K562 (cell line): ENCODE results near the gene LAG3. TPM values are rescaled to one million over a fixed set of nuclear protein-coding genes. Genes with fewer than 3 reads are reported as not detected.

Experiments
- BHLHE40 ChIP-seq: IDR thresholded peaks from 2 replicates; pipeline ENCODE4 v1.6.1; 2011; ENCODE audit warnings: low read length, improper control_type of control experiment
- EHMT2 ChIP-seq: fragments of 450-650 bp; IDR thresholded peaks from 2 replicates; pipeline ENCODE4 v1.6.1; 2018; ENCODE audit warnings: antibody characterized with exemption
- L3MBTL2 ChIP-seq: fragments of 450-650 bp; IDR thresholded peaks from 2 replicates; pipeline ENCODE4 v1.6.1; 2016; ENCODE audit warnings: mild to moderate bottlenecking, moderate library complexity
- PYGO2 ChIP-seq: fragments of 450-650 bp; IDR thresholded peaks from 2 replicates; pipeline ENCODE4 v1.6.1; 2016; ENCODE audit warnings: mild to moderate bottlenecking, missing genetic modification characterization, moderate library complexity, missing compliant biosample characterization
- SMC3 ChIP-seq: conservative IDR thresholded peaks from 2 replicates; pipeline ENCODE4 v1.6.1; 2011; ENCODE audit warnings: low read depth, low read length, improper control_type of control experiment; ENCODE audit not compliant: insufficient read depth
- TAF7 ChIP-seq: fragments of 450-650 bp; IDR thresholded peaks from 2 replicates; pipeline ENCODE4 v1.6.1; 2016; ENCODE audit warnings: missing genetic modification characterization, missing compliant biosample characterization
- ZC3H11A ChIP-seq: IDR thresholded peaks from 2 replicates; pipeline ENCODE4 v1.6.1; 2012; ENCODE audit warnings: low read depth, low read length, improper control_type of control experiment
- ZC3H8 ChIP-seq: fragments of 450-650 bp; IDR thresholded peaks from 2 replicates; pipeline ENCODE4 v1.6.1; 2017
- ZNF133 ChIP-seq: fragments of 250-450 bp; sonication (Bioruptor Pico); IDR thresholded peaks from 2 replicates; pipeline ENCODE4 v1.4.0; 2020; ENCODE audit warnings: mild to moderate bottlenecking
- ZNF24 ChIP-seq: fragments of 450-650 bp; IDR thresholded peaks from 2 replicates; pipeline ENCODE4 v1.6.1; 2016
- ZNF696 ChIP-seq: fragments of 250-450 bp; sonication (Bioruptor Pico); conservative IDR thresholded peaks from 2 replicates; pipeline ENCODE4 v1.4.0; 2020; ENCODE audit warnings: mild to moderate bottlenecking, moderate library complexity
- polyA plus RNA-seq, 8 experiments: library from polyadenylated mRNA; depleted of rRNA in 4 of 8; stranded (reverse) in 5 of 8; unstranded in 3 of 8; fragments of >200 nt; fragmentation: Nextera tagmentation in 2 of 8; fragmentation: Illumina TruSeq in 1 of 8; extraction: Ambion mirVana in 2 of 8; extraction: Trizol in 1 of 8; gene quantifications; 2 replicates each; pipeline versions ENCODE4 v1.2.1 to v1.2.3, GENCODE V29; 2011 to 2014; ENCODE audit warnings: inconsistent platforms in 1 of 8, missing spikeins in 1 of 8
- total RNA-seq, 7 experiments: library from RNA; depleted of rRNA in 6 of 7; stranded (reverse); fragments of >200 nt in 6 of 7; fragmentation: Illumina TruSeq in 2 of 7; extraction: Trizol in 2 of 7; gene quantifications; 2 replicates each; pipeline versions ENCODE4 v1.2.1 to v1.2.3, GENCODE V29; 2011 to 2021; ENCODE audit warnings: low replicate concordance in 1 of 7
- TF ChIP-seq, protein P1 (sequence below): sonication (generic); formaldehyde crosslinking; IDR thresholded peaks from 2 replicates; pipeline ENCODE4 v1.8.0; 2022; ENCODE audit warnings: mild to moderate bottlenecking, missing genetic modification reagents
- TF ChIP-seq, protein P2 (sequence below): sonication (generic); formaldehyde crosslinking; IDR thresholded peaks from 2 replicates; pipeline ENCODE4 v1.8.1; 2023; ENCODE audit warnings: mild to moderate bottlenecking, missing genetic modification reagents
- TF ChIP-seq, protein P3 (sequence below), 2 experiments: fragments of 450-650 bp; IDR thresholded peaks; 2 replicates each; pipeline ENCODE4 v1.6.1; 2016; ENCODE audit warnings: mild to moderate bottlenecking in 2 of 2, borderline replicate concordance in 1 of 2, low read depth in 1 of 2, moderate library complexity in 1 of 2

LAG3 gene
- total and polyA plus RNA-seq, 9 of the 15 experiments (the other 6 are each of a cell fraction or from before 2014, with no cell fraction given): 0.07 to 0.66 (median 0.09) TPM; not detected in 1

DNA sequence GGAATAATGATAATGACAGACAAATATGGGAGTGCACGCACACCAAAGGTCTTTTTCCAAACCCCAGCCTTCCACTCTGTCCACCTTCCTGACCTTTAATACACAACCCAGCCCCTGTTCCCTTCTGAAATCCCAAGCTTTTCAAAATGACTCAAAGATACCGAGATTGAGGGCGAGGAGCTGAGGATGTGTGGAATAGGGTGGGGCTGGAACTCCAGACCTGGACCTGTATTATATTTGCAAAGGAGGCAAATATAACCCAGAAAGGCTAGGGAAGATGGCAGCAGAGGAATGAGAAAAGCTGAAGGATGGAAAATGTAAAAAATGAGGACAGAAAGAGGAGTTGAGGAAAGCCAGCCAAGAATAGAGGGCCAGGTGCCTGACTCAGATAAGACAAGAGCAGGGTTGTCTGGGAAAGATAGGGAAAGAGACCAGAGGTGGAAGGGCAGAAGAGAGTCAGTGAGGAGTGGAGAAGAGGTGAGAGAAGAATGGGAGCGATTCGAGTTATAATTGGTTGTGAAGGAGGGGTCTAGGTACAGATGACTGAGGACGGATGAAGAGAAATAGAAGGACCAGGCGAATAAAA, 7.2 kb upstream of the LAG3 start (continued):
- TF ChIP-seq, protein P1, sequence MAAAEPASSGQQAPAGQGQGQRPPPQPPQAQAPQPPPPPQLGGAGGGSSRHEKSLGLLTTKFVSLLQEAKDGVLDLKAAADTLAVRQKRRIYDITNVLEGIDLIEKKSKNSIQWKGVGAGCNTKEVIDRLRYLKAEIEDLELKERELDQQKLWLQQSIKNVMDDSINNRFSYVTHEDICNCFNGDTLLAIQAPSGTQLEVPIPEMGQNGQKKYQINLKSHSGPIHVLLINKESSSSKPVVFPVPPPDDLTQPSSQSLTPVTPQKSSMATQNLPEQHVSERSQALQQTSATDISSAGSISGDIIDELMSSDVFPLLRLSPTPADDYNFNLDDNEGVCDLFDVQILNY: no peak
- TF ChIP-seq L3MBTL2: peak; percentile 42; the same call in 1 of the 2 replicates
- TF ChIP-seq TAF7: no peak
- no peak for TF ChIP-seq ZC3H11A
- no peak for TF ChIP-seq ZNF133 (CRISPR knock-in tag)
- no peak for TF ChIP-seq ZC3H8
- TF ChIP-seq, protein P2, sequence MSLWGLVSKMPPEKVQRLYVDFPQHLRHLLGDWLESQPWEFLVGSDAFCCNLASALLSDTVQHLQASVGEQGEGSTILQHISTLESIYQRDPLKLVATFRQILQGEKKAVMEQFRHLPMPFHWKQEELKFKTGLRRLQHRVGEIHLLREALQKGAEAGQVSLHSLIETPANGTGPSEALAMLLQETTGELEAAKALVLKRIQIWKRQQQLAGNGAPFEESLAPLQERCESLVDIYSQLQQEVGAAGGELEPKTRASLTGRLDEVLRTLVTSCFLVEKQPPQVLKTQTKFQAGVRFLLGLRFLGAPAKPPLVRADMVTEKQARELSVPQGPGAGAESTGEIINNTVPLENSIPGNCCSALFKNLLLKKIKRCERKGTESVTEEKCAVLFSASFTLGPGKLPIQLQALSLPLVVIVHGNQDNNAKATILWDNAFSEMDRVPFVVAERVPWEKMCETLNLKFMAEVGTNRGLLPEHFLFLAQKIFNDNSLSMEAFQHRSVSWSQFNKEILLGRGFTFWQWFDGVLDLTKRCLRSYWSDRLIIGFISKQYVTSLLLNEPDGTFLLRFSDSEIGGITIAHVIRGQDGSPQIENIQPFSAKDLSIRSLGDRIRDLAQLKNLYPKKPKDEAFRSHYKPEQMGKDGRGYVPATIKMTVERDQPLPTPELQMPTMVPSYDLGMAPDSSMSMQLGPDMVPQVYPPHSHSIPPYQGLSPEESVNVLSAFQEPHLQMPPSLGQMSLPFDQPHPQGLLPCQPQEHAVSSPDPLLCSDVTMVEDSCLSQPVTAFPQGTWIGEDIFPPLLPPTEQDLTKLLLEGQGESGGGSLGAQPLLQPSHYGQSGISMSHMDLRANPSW: no peak
- TF ChIP-seq PYGO2 (tag): peak; percentile 34; the same call in 1 of the 2 replicates
- peak; percentile 96 for TF ChIP-seq EHMT2
- no peak for TF ChIP-seq ZNF24
- no peak for TF ChIP-seq ZNF696 (CRISPR knock-in tag)
- TF ChIP-seq, protein P3, sequence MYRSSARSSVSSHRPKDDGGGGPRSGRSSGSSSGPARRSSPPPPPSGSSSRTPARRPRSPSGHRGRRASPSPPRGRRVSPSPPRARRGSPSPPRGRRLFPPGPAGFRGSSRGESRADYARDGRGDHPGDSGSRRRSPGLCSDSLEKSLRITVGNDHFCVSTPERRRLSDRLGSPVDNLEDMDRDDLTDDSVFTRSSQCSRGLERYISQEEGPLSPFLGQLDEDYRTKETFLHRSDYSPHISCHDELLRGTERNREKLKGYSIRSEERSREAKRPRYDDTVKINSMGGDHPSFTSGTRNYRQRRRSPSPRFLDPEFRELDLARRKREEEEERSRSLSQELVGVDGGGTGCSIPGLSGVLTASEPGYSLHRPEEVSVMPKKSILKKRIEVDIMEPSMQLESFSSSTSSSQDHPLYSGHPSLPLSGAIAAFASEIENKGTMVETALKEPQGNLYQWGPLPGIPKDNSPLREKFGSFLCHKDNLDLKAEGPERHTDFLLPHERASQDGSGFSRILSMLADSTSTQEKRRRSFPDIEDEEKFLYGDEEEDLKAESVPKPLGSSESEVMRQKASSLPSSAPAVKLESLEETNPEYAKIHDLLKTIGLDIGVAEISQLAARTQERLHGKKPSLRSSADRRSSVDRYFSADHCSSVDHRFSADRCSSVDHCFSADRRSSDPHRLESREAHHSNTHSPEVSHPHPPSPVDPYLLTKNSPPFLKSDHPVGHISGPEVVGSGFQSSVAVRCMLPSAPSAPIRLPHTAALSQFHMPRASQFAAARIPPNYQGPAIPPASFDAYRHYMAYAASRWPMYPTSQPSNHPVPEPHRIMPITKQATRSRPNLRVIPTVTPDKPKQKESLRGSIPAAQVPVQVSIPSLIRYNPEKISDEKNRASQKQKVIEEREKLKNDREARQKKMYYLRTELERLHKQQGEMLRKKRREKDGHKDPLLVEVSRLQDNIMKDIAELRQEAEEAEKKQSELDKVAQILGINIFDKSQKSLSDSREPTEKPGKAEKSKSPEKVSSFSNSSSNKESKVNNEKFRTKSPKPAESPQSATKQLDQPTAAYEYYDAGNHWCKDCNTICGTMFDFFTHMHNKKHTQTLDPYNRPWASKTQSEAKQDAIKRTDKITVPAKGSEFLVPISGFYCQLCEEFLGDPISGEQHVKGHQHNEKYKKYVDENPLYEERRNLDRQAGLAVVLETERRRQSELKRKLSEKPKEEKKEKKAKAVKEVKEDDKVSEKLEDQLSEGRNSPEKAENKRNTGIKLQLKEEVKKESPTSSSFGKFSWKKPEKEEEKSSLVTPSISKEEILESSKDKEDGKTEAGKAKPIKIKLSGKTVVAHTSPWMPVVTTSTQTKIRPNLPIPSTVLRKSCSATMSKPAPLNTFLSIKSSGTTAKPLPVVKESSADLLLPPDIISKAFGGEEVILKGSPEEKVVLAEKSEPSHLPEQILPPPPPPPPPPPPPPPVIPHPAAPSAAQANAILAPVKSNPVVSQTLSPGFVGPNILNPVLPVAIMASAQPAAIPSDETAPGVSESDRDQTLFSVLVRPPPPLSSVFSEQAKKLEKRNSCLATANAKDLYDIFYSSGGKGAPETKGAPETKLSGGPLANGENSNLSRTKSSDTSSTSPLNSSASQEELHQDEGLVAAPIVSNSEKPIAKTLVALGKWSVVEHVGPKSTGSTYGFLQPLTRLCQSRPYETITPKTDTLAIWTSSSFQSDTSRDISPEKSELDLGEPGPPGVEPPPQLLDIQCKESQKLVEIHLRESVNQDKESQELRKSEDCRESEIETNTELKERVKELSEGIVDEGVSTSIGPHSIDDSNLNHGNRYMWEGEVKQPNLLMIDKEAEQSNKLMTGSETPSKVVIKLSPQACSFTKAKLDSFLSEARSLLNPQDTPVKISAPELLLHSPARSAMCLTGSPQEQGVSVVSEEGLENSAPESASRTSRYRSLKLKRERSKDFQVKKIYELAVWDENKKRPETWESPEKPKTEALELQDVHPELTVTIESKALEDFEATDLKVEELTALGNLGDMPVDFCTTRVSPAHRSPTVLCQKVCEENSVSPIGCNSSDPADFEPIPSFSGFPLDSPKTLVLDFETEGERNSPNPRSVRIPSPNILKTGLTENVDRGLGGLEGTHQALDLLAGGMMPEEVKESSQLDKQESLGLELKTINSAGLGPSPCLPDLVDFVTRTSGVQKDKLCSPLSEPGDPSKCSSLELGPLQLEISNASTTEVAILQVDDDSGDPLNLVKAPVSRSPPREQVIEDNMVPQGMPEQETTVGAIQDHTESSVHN (IDR thresholded peaks at IDR 0.05; ENCODE audit: borderline replicate concordance in 1 of 2, low read depth in 1 of 2): 0 out of 4 replicates have a peak, but pooled peaks of 1 of the 2 experiments have one; percentile 16
- no peak for TF ChIP-seq SMC3
- no peak for TF ChIP-seq BHLHE40
